ENCODE measurements around the gene TXNIP.
"Not testable (repeated sequence)": the region's sequence is repeated elsewhere in the genome, so short reads cannot be mapped to it uniquely, and the experiment has no call there.

Gene TXNIP

GRCh38 chr1:146031476-146031875 lies 35.1 kb upstream of the TXNIP start:
- TF ChIP-seq, protein P1, sequence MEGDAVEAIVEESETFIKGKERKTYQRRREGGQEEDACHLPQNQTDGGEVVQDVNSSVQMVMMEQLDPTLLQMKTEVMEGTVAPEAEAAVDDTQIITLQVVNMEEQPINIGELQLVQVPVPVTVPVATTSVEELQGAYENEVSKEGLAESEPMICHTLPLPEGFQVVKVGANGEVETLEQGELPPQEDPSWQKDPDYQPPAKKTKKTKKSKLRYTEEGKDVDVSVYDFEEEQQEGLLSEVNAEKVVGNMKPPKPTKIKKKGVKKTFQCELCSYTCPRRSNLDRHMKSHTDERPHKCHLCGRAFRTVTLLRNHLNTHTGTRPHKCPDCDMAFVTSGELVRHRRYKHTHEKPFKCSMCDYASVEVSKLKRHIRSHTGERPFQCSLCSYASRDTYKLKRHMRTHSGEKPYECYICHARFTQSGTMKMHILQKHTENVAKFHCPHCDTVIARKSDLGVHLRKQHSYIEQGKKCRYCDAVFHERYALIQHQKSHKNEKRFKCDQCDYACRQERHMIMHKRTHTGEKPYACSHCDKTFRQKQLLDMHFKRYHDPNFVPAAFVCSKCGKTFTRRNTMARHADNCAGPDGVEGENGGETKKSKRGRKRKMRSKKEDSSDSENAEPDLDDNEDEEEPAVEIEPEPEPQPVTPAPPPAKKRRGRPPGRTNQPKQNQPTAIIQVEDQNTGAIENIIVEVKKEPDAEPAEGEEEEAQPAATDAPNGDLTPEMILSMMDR (conservative IDR thresholded peaks at IDR 0.05; ENCODE audit: low read length), result no peak
- no peak overlapping the region for H3K4me3 ChIP-seq (ENCODE audit: low read length)

DNA sequence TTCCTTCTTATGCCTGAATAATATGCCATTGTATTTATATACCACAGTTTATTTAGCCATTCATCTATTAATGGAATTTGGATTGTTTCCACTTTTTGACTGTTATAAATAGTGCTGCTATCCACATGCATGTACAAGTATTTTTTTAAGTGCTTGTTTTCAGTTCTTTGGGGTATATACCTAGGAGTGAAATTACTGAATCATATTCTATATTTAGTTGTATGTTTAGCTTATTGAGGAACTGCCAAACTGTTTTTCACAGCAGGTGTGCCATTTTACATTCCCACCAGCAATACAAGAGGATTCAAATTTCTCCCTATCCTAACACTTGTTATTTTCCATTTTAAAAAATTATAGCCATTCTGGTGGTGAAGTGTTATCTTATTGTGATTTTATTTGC lies 32.7 kb upstream of the TXNIP start:
- TF ChIP-seq, protein P1 (conservative IDR thresholded peaks at IDR 0.05; ENCODE audit: low read length), result no peak
- no peak for DNase-seq (ENCODE audit: low read depth)
- H3K4me3 ChIP-seq (ENCODE audit: low read length), result no peak overlapping the region

More at GRCh38 chr1:146031476-146031875, 35.1 kb upstream of the TXNIP start:
- DNase-seq (ENCODE audit: low read depth), result no peak

DNA sequence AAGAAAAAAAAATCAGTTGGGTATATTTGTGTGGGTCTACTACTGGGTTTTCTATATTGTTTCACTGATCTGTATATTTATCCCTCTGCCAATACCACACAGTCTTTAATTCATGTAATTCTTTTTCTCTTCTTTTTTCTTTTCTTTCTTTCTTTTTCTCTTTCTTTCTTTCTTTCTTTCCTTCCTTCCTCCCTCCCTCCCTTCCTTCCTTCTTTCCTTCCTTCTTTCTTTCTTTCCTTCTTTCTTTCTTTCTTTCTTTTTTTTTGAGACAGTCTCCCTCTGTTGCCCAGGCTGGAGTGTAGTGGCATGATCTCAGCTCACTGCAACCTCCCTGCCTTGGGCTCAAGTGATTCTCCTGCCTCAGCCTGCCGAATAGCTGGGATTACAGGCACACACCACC lies 30.3 kb upstream of the TXNIP start:
- DNase-seq (ENCODE audit: low read depth); H3K4me3 ChIP-seq (ENCODE audit: low read length): not testable (repeated sequence)

- not testable (repeated sequence) for DNase-seq (ENCODE audit: low read depth); H3K4me3 ChIP-seq (ENCODE audit: low read length)
These were observed 29.6 kb upstream of the TXNIP start for GRCh38 chr1:146025787-146026495.

DNA sequence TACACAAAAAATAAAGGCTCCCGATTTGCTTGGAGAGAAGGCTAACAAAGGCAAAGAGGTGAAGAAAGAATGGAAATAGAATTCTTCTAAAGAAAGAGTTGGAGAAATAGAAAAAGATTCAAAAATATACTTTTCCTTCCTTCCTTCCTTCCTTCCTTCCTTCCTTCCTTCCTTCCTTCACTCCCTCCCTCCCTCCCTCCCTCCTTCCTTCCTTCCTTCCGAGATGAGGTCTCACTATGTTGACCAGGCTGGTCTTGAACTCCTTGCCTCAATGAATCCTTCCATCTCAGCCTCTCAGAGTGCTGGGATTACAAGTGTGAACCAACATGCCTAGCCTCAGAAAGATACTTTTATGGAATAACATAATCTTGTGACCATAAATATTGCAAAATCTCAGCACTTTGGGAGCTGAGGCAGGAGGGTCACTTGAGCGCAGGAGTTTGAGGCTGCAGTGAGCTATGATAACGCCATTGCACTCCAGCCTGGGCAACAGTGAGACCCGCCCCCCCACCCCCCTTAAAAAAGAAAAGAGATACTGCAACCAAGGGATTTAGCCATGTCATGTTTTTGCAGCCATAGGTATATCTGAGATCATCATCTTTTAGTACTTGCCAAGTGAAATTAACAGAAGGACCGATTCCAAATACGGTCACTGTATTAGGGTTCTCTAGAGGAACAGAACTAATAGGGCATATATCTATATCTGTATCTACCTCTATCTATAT lies 26.2 kb upstream of the TXNIP start:
- TF ChIP-seq, protein P1 (conservative IDR thresholded peaks at IDR 0.05; ENCODE audit: low read length), result no peak

GRCh38 chr1:146021622-146022402 lies 25.4 kb upstream of the TXNIP start, which contains the start of gene HJV:
HJV (minus strand) TSS chr1:146021735; CDS start chr1:146020231, 1,504 bp downstream.
- H3K4me3 ChIP-seq (ENCODE audit: low read length), result no peak within 1 kb of the TSS
- no peak for DNase-seq (ENCODE audit: low read depth)
- TF ChIP-seq, protein P1 (conservative IDR thresholded peaks at IDR 0.05; ENCODE audit: low read length), result no peak

More for the DNA sequence above, 26.2 kb upstream of the TXNIP start:
- H3K4me3 ChIP-seq (ENCODE audit: low read length), result no peak overlapping the region
- DNase-seq (ENCODE audit: low read depth), result no peak

GRCh38 chr1:146021050-146021445 lies 24.7 kb upstream of the TXNIP start:
- H3K4me3 ChIP-seq (ENCODE audit: low read length), result no peak overlapping the region
- TF ChIP-seq, protein P1 (conservative IDR thresholded peaks at IDR 0.05; ENCODE audit: low read length), result no peak
- no peak for DNase-seq (ENCODE audit: low read depth)
